Stimulated activated CD4-positive, alpha-beta T cell treated with anti-CD3 and anti-CD28 coated beads, Interleukin-2, amount 100 ng/mL, for 4 hours (primary cell): ENCODE data around the gene SPAG16.

Source experiments
- DNase-seq: peaks from one replicate; pipeline ENCODE4 v3.0.0-alpha.2; 2020; ENCODE audit warnings: low read depth

The SPAG16 gene

DNA sequence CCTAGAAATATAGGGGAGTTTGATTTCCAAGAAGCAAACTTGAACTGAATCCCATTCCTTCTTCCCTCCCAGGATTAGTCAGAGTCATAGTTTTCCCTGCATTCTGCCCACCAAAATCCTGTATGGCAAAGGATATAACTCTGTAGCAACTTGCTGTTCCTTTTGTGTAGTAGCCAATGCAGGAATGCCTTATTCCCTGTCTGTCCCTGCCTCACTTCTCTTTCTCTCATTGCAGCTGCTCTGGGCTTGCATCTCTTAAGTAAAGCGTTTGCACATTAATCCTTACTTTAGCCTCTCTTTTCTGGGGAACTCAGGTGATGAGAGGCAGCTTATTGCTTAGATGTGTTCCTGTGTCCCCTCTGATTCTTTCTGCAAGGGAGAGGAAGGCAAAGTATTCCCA is 793.5 kb downstream of the SPAG16 start:
- DNase-seq, result no peak

DNA sequence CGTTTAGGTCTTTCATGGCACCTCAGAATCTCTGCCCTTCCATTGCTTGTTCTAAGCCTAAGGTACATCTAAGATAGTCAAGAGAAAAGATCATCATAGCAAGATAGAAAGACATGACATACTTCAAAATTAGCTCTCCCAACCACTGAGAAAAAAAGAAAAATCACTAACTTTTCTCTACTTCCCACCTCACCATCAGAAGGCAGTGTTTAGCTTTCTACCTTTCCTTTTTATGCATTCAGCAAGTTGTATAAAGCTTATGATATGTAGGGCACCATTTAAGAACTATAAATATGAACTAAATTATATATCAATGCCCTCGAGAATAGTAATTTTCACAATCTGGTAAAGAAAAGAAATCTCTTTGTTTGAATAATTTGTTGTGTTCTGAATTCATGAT is 794.8 kb downstream of the SPAG16 start:
- no peak for DNase-seq

DNA sequence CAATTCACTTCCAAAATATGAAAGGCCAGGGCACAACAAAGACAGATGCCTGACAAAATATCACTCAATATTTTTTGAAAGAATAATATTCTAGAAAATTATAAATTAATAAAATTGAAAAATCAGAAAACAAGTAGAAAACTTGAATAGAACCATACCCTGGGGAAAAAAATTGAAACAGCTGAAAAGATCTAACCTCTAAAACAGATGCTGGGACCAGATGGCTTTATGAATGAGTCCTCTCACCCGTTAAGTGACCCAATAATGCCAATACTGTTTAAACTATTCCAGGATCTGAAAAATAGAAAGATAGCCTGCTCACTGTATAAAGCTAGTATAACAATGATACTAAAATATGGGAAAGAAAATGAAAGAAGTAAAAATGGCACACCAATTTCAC is 804.3 kb downstream of the SPAG16 start:
- no peak for DNase-seq

DNA sequence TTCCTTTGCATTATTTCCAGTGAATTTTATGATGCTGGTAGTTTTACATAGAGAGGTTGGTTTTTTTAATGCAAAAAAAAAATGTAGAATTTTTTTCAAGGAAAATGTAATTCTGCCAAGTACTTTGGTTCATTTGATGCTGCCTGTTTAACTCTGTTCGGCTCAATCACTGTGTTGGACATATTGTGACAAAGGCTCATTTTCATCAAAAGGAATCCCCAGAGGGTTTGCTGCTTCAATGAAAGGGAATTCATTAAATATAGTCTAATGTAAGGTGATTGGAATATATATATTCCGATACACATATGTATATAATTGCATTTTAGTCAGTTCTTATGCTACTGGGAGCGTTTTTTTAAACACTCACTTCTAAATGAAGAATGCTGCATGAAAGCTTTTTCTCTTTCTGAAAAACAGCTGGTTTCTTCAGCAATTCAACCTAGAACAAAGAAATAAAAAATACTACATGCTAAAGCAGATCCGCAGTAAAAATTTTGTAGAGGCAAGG is 812.0 kb downstream of the SPAG16 start:
- no peak for DNase-seq

DNA sequence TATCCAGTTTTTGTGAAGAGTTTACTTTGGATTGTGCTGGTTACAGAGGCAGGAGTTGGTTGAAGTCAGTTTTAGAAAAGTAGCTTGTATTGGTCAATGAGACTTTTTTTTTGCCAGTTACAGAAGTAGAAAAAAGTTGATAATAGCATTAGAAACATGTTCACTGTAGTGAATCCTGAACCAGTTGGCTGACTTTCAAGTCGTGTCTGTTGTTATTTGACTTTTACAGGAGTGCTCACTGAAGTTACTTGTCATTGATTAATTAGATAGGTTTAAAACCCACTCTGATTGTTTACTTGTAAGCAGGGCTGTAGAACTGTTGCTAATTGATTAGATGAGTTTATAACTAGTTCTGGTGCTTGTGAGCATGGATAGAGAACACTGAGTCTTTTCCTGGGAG is 814.5 kb downstream of the SPAG16 start:
- DNase-seq, result no peak

DNA sequence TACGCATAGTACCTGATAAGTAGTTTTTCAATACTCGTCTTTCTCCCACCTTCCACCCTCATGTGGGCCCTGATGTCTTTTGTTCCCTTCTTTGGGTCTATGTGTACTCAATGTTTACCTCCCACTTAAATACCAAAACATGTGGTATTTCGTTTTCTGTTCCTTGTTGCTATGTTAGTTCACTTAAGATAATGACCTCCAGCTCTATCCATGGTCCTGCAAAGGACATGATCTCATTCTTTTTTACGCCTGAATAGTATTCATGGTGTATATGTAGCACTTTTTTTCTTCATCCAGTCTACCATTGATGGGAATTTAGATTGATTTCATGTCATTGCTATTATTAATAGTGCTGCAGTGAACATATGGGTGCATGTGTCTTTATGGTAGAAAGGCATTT is 816.2 kb downstream of the SPAG16 start:
- no peak for DNase-seq

DNA sequence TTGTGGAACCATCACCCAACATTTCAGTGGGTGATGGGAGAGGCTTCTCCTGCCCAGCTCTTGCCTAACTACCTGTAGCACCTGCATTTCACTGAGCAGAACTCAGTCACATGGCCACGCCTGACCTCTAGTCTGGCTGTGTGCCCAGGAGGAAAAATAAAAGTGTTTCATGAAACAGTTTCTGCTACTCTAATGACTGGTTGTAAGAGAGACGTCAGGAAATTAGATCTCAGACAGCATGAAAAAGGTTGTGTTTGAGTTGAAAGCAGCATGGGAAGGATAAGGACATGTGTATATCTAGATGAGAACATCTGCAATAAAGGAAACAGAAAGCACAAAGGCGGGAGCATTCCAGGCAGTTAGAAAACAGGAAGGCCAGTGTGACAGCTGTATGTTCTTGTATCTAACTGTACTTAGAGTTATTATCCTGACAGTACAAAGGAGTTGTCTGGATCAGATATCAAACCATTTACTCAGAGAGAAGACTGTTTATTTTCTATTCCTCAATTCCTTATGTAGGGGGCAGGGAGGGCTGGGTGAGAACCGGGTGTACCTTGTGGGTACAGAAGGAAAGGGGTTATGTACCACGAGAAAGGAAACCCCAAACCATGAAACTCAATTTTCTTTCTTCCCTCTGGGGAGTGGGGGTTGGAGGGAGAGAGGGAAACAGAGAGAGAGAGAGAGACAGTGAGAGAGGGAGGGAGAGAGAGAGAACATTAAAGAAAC is 819.2 kb downstream of the SPAG16 start:
- DNase-seq, result no peak

DNA sequence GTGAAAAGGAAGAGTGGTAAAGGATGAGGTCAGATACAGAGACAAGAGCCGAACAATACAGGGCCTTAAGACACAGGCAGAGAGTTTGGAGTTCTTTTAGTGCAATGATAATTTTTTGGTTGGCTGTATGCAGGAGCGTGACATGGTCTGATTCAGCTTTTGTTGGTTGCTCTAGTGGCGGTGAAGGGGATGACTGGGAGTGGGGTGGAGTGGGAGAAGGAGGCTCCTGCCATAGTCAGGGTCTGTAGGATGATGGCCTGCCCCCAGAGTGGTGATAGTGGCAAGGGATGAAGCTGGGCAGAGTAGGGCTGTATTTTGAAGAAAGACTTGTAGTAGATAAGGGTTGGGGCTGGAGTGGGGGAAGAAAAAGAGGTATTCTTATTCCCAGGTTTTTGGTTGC is 820.0 kb downstream of the SPAG16 start:
- no peak for DNase-seq

DNA sequence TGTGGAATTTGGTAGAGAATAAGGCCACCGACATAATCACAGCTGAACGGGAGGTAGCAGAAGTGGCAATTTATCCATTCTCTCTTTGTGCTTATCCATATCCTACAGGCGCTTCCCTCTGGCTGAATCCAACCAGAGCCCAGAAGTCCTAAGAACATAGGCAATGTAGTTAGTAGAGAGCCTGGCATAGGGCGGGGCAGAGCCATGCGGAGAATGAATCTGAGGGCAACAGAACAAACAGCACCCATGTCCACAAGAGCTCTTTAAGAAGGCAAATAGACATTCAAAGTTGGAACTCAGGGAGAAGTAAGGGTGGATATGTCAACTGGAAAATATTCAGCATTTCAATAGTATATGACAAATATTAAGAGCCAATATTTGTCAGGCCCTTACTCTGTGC is 820.7 kb downstream of the SPAG16 start:
- no peak for DNase-seq

DNA sequence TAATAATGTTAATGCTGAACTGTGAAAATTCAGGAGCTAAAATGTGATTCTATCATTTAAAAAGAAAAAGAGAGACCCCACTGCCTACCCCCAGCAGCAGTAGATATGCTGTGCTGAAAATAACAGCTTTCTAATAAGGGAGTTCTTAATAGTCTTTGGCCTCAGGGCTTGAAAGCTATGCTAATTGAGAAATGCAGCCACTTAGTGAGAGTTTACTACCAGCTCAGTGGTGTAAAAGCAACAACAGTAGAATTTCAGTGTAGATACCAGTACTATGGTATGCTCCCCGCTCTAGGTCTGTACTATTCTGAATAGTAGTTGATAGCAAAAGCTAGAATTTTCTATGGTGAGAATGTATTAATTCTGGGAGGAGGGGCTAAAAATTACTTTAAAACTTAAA is 823.5 kb downstream of the SPAG16 start:
- no peak for DNase-seq

DNA sequence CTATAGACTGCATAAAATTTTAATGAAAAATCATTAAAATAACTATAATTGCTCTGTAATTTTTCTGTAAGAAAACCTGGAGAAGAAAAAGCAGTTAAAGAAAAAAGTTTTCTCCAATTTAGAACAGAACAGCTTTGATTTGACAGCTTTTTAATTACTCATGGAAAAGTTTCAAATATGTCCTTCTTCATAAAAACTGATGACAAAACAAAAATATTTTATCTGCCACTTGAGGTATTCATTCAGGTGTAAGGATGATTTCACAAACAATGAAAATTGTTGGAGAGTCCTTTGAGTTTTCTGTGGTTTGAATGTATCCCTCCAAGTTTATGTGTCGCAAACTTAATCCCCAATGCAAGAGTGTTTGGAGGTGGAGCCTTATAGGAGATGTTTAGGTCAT is 824.3 kb downstream of the SPAG16 start:
- no peak for DNase-seq

DNA sequence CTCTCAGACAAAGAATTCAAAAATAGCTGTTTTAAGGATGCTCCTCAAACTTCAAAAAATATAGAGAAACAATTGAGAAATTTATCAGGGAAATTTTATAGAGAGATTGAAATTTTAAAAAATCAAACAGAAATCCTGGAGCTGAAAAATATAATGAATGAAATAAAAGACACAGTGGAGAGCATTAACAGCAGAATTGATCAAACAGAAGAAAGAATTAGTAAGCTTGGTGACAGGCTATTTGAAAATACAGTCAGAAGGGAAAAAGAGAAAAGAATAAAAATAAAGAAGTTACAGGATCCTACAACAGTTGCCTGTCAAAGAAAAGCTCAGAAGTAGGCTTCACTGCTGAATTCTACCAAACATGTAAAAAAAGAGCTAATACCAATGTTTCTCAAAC is 832.8 kb downstream of the SPAG16 start:
- no peak for DNase-seq

DNA sequence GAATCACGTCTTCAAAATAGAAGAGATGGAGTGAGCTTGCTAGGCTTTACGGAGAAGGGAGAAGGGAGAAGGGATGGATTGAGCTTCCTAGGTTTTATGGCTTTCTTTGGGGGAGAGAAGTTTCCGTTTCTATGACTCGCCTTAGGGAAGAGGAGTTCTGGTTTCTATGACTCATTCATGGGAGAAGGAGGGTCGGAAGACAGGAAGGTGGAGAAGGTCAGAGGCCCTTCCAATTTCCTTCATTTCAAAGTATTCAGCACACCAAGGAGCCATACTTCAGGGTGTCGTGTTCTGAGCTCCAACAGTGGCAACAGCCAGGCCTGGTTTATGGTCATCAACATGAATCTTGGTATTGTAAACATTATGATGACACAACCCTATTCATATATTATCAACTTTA is 841.9 kb downstream of the SPAG16 start:
- no peak for DNase-seq

DNA sequence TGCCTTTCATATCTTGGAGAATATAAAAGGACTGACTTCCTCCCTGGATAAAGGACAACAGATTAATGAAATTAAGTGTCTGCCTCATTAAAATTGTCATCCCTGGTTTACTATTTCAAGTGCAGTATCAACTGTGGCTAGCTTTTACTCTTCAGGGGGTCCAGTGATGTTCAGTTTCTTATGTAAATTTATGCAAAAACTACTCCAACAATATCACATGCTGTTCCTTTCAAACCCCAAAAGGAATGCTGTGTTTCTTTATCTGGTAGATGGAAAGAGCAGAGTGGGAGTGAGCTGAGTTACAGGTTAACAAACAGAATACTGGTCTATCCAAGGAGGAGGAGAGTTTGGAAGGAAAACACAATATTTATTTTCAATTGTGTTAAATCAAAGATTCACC is 842.9 kb downstream of the SPAG16 start:
- no peak for DNase-seq

DNA sequence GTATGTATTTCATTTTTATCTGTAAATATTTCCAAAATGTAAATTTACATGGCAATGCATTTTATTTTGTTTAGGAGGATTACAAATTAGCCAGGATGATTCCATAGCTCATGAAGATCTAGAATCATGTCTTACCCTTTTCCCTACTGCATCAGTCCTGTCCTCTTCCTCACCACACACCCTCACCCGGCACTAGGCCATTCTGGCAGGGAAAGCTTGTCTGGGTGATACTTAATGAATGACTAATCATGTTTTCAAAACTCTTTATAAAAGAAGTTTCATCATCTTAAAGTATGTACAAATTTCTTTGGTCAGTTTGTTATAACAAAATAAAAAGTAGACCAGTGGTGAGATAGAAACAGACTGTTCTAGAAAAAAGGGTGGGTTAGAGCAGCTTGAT is 843.3 kb downstream of the SPAG16 start:
- DNase-seq, result no peak

DNA sequence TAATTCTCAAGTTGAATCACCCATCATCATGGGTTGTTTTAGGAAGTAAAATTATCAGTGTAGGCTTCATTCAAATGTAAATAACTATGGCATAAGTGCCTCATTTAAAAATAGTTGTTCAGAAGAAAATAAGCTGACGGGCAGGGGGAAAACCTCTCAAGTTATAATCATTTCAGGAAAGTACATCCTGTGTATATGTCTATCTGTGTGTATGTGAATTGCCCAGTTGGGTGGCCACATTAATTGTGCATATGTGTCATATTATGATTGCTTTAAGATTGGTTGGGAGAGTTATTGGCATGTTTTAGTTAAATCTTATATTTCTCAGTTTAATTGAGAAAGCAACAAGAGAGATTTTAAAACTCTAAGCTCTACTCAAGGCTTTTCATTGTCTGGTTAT is 843.8 kb downstream of the SPAG16 start:
- no peak for DNase-seq

DNA sequence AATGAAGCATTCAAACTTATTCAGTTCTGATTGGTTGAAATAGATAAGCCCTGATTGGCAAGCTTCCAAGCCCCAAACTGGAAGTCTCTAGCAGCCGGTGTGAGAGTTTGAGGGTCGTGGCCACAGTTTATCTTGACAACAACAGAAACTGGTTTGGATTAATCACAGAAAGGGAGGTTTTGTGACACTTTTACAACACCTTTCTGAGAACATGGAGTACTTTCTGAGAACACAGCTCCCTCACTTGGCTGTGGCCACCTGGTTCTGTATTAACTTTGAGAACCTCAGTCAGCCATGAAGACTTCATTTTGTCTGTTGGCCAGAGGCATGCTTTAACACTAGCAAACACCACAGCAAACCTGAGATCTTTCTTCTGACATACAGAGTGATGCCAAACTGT is 845.9 kb downstream of the SPAG16 start:
- DNase-seq, result no peak

DNA sequence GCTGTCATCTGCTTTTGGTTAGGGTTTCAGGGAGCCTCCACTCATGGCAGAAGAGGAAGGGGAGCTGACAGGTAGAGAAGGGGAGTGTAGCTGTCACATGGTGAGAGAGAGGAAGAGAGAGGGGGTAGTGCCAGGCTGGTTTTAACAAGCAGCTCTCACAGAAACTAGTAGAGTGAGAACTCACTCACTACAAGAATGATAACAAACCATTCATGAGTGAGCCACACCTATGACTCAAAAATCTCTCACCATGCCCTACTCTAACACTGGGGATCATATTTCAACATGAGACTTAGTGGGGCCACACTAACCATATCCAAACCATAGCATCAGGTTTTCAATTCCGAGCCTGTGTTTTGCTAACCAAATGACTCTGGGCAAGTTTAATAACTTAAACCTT is 851.7 kb downstream of the SPAG16 start:
- no peak for DNase-seq

DNA sequence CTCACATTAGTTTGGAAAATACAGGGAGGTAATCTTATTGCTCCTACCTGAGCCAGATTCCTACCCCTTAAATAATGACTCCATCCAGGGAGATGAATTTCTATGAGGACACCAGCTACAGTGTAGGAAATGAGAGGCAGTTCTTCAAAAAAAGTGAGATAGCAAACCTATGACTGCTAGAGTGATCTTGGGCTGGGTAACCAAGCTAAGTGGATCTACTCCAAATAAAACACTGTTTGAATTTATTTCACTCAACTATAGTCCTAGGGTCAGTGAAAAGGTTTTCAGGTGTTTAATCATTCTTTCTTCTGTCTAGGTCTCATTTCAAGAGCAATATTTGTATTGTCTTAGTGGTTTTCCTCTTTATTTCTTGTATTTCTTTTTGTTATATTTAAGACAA is 854.5 kb downstream of the SPAG16 start:
- DNase-seq, result no peak

DNA sequence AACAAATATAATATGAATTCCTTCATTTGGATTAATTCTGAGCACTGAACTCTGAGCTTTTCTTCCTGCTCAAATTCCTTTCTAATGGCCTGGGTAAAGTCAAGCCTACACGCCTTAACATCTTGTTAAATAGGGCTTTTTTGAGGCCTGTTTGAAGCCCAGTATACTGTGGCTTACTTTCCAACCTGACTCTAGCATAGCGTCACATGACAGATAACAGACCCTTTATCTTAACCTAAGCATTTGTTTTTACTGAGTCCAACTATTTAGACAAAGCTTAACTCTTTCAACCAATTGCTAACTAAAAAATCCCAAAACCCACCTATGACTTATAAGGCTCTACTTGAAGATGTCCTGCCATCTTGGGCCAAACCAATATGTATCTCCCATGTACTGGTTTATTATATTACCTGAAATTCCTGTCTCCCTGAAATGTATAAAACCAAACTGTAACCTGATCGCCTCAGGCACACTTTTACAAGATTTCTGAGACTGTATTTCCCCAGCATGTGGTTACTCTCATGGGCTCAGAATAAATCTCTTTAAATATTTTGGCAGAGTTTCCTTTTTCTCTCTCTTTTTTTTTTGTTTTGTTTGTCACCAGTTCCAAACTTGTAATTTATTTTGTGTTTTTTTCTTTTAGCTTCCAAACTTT is 855.5 kb downstream of the SPAG16 start:
- no peak for DNase-seq

DNA sequence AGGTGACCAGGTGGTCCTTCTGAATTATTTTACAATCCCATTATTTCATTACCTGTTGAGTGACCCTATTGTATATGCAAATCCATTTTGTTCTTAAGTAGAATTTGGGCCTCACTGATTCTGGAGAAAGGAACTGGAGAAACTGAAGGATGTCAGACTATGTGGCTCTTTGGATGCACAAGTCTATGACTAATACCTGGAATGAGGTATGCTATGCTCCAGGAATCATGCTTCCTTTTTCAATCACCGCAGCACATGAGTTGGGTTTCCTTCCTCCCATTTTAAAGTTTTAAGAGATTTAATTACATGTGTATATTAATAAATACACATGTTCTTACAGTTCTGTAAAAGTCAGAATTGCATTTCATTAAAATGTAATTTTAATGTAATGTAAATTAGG is 872.7 kb downstream of the SPAG16 start:
- no peak for DNase-seq

DNA sequence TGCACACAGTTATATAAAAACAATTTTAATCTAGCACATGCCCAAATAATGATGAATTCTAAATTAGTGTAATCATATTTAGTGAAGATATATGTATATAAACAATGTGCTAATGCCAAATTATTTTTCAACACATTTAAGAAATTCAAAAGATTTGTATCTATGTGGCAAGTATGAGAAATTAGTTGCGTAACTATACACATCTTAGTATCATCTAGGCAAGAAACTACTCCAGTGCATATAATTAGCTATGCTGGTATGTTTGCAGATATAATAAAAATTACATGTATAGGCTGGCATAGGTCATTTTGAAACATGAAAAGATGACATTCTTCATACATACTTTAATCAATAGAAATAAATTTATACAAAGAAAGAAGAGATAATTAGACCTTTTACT is 874.6 kb downstream of the SPAG16 start:
- no peak for DNase-seq

DNA sequence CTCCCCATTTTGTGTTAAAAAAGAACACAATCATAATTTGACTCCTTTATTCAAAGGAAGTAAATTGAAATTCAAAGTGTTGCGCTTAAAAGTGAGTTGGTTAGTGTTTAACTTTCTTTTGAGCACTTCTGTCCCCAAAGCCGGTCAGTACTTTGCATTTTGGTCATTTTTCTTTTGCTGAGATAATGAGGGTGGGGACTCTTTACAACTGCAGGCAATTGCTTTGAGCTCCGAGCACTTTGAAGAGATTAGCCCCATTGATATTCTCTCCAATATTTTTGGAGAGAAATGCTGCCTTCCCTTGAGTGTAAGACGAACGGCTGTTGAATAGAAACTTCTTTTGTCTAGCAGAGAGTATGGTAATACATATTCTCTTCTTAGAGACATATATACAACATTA is 885.0 kb downstream of the SPAG16 start:
- DNase-seq, result no peak

DNA sequence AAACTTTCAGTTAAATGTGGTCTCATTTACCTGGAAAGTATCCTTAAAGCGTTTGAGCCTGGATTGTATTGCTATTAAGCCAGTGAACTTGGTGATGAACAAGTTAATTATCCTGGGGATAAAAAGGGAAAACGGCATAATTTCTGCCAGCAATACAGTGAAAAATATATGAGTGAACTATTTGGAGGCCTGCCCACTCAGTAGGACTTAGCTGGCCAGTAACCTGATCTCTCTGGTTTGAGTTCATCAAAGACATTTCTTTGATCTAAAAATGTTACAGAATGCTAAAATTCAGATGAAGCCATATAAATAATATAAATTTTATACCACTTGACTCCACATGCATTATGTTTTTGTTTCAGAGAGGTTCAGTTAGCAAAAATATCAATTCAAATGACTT is 885.5 kb downstream of the SPAG16 start:
- DNase-seq, result no peak
